AG09309 (cell line): ENCODE data around the gene IQCH.

ENCODE experiments used
- DNase-seq: peaks from one replicate; pipeline ENCODE4 v3.0.0-alpha.2; 2010; ENCODE audit warnings: low read depth
- H3K4me3 ChIP-seq: 2 replicates; pipeline ENCODE4 v1.5.1; 2011; ENCODE audit warnings: mild to moderate bottlenecking, low read depth, low read length, moderate library complexity; ENCODE audit not compliant: control insufficient read depth
- TF ChIP-seq, protein P1 (sequence below): IDR thresholded peaks from 2 replicates; pipeline ENCODE4 v1.5.1; 2011; ENCODE audit warnings: mild to moderate bottlenecking, low read depth, low read length, inconsistent platforms; ENCODE audit not compliant: insufficient read depth, control insufficient read depth; ENCODE audit errors: missing control alignments

IQCH gene

DNA sequence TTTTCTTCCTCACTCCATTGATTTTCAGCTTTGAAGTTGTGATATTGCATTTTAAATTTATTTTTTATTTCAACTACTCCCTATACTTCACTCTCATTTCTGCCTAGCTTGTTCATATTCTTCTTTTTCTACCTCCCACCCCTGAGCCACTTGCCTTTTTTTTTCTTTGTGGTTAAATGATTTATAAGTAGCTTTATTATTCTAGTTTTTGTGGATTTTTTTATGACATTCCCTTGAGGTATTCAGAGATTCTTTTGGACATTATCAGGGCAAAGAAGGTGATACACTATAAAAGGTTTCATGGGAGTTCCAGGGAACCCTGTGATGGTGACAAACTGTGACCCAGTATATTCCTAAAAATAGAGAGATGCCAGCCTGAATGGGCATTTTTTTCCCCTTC is 269.6 kb downstream of the IQCH start:
- TF ChIP-seq, protein P1, sequence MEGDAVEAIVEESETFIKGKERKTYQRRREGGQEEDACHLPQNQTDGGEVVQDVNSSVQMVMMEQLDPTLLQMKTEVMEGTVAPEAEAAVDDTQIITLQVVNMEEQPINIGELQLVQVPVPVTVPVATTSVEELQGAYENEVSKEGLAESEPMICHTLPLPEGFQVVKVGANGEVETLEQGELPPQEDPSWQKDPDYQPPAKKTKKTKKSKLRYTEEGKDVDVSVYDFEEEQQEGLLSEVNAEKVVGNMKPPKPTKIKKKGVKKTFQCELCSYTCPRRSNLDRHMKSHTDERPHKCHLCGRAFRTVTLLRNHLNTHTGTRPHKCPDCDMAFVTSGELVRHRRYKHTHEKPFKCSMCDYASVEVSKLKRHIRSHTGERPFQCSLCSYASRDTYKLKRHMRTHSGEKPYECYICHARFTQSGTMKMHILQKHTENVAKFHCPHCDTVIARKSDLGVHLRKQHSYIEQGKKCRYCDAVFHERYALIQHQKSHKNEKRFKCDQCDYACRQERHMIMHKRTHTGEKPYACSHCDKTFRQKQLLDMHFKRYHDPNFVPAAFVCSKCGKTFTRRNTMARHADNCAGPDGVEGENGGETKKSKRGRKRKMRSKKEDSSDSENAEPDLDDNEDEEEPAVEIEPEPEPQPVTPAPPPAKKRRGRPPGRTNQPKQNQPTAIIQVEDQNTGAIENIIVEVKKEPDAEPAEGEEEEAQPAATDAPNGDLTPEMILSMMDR, result no peak
- no peak overlapping the region for H3K4me3 ChIP-seq
- DNase-seq, result no peak

DNA sequence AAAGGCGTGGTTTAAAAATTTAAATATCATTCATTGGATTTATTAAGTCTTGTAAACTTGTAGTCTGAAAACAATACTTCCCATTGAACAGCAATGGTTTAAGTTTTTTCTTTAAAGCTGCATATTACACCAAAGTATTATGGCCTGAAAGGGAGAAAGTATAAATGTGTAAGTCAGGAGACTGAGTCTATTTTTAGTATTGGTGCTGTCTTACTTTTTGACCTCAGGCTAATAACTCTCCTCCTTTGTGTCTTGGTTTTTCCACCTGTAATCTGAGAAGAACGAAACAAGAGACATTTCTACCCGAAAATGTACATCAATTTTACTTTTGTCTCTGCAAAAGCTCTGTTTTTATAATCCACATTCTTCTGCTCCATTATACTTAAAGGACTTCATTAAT is 273.9 kb downstream of the IQCH start:
- TF ChIP-seq, protein P1, result no peak
- no peak for DNase-seq
- H3K4me3 ChIP-seq, result no peak overlapping the region

DNA sequence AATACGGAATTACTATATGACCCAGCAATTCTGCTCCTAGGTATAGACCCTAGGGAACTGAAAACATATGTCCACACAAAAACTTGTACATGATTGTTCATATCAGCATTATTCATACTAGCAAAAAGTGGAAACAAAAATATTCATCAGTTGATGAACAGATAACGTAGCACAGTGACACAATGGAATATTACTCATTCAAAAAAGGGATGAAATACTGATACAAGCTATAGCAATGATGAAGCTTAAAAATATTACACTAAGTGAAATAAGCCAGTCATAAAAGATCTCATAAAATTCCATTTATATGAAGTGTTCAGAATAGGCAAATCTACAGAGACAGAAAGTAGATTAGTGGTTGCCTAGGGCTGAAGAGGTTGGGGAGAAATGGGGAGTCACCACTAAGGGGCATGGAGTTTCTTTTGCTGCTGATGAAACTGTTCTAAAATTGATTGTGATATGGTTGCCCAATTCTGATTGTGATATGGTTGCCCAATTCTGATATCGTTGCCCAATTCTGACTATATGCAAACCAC is 276.9 kb downstream of the IQCH start:
- H3K4me3 ChIP-seq, result no peak overlapping the region
- TF ChIP-seq, protein P1, result no peak
- peak; percentile 80 for DNase-seq

DNA sequence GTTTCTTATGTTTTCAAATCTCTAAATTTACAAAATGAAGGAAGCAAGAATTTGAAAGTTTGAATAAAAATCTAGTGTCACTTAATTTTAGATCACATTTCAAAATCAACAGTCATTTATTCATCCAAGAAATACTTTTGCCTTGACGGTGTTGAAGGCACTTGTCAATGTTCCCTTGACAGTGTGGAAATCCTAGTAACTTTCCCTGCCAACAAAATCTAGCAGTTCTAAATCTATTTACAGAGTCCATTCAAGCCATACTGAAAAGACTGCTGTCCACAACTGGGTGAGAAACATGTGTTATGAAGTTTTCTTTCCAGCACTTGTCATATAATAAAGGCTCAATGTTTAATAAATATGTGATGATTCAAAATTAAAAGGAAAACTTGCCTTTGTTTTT is 279.3 kb downstream of the IQCH start:
- H3K4me3 ChIP-seq, result no peak overlapping the region
- TF ChIP-seq, protein P1, result no peak
- DNase-seq, result no peak

DNA sequence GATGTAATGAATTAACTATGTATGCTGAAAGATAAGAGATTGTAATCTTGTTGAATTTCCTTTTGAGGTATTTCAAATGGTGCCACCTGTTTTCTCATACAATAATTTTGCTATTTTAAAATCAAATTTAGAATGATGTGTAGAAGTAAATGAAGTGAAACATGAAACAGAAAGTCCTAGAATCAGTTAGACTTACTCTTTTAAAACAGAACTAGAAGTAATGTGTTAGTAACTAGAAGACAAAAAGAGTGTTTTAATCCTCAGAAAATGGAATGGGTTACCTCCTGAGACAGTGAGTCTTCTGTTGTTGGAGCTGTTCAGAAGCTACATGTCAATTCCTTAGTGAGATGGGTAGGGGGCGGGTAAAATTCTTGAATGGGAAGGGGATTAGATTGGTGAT is 279.8 kb downstream of the IQCH start:
- TF ChIP-seq, protein P1, result no peak
- H3K4me3 ChIP-seq, result no peak overlapping the region
- no peak for DNase-seq

DNA sequence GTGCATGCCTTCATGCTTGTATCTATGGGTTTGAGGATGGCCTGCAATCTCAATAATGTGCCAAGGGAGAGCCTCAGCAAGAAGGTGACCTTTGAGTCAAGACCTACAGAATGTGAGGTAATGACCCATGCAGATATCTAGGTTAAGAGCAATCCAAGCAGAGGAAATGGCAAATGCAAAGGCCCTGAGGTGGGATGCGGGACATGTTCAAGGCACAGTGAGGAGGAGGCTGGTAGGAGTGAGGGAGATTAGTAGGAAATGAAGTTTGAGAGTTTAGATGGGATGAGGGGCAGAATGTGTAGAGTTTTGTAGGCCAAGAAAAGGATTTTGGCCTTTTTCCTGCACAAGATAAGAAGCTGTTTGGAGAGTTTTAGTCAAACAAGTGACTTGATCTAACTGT is 283.2 kb downstream of the IQCH start:
- TF ChIP-seq, protein P1, result no peak
- no peak for DNase-seq
- H3K4me3 ChIP-seq, result no peak overlapping the region

DNA sequence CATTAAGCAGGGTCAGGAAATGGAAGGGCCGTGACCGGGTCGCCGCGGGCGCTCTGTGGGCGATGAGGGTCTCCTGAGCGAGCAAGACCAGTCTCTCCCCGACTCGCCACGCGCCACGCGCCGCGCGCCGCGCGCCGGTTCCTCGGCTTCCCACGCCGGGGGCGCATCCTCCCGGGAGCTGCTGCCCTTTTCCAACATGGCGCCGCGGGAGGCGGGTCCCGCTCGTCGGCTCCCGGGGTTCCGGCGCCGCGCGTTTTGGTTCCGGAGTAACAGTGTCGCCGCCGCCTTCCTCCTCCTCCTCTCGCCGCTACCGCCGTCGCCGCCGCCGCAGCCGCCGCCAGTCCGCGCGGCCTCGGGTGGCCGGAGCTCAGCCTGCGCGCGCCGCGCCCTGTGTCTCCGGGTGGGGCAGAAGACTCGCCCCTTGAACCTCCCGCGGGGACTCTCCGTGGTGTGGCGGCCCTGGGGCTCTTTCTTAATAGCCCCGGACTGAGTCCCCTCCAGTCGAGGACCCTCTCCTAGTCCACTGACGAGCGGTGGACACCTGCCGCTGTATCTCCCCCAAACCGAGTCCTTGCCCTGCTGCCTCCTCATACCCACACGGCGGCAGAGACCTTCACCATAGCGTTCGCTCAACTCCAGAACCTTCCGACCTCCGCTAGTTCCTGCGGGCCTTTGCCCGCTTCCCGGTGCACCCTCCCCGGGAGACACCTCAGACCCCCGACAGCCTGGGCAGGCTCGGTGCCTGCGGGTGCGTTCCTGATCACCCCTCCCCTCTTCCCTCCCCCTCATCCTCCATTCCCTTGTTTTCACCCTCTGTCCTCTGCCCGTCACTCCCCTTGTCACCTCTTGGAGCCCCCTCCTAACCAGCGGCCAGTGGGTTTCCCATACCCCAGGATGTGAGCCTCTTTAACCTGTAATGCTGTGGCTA is 288.1 kb downstream of the IQCH start, which contains the start of gene MAP2K5:
TSS of gene MAP2K5 (plus strand) at position 284 of the 928 bp plus-strand sequence. CDS start at position 917, 633 bp downstream.
- TF ChIP-seq, protein P1, result no peak
- H3K4me3 ChIP-seq, result peak within 1 kb of the TSS; percentile 80
- DNase-seq, result no peak
